ENCODE results near the gene ZFYVE27.
A peak's percentile ranks its signal among the peaks of the same experiment; 100 is the strongest.
"Not testable (repeated sequence)": the region's sequence is repeated elsewhere in the genome, so short reads cannot be mapped to it uniquely, and the experiment has no call there.

Gene ZFYVE27

GRCh38 chr10:97736902-97737769 lies at the start of gene ZFYVE27:
Gene ZFYVE27 (plus strand): TSS chr10:97737128. CDS start chr10:97738478, 1,350 bp downstream.
- DNase-seq (ENCODE audit: low read depth): peak; percentile 57

GRCh38 chr10:97687785-97688781 lies 48.8 kb upstream of the ZFYVE27 start:
- DNase-seq (ENCODE audit: low read depth): no peak

GRCh38 chr10:97689559-97690020 lies 47.3 kb upstream of the ZFYVE27 start:
- DNase-seq (ENCODE audit: low read depth): peak; percentile 90

- DNase-seq (ENCODE audit: low read depth): no peak
These were observed 46.8 kb upstream of the ZFYVE27 start for GRCh38 chr10:97690133-97690532.

- not testable (repeated sequence) for DNase-seq (ENCODE audit: low read depth)
These were observed 38.8 kb upstream of the ZFYVE27 start for GRCh38 chr10:97698072-97698655.

GRCh38 chr10:97701438-97702069 lies 35.4 kb upstream of the ZFYVE27 start:
- DNase-seq (ENCODE audit: low read depth): no peak

GRCh38 chr10:97703398-97704067 lies 33.4 kb upstream of the ZFYVE27 start:
- no peak for DNase-seq (ENCODE audit: low read depth)

- no peak for DNase-seq (ENCODE audit: low read depth)
These were observed 32.6 kb upstream of the ZFYVE27 start for GRCh38 chr10:97704341-97704740.

GRCh38 chr10:97705006-97705670 lies 31.8 kb upstream of the ZFYVE27 start:
- DNase-seq (ENCODE audit: low read depth): no peak

GRCh38 chr10:97707134-97707861 lies 29.6 kb upstream of the ZFYVE27 start:
- DNase-seq (ENCODE audit: low read depth): no peak

- DNase-seq (ENCODE audit: low read depth): no peak
These were observed 28.8 kb upstream of the ZFYVE27 start for GRCh38 chr10:97708167-97708566.

- DNase-seq (ENCODE audit: low read depth): no peak
These were observed 27.7 kb upstream of the ZFYVE27 start for GRCh38 chr10:97708976-97709946.

- DNase-seq (ENCODE audit: low read depth): no peak
These were observed 25.0 kb upstream of the ZFYVE27 start for GRCh38 chr10:97711640-97712572.

GRCh38 chr10:97713339-97713825 lies 23.5 kb upstream of the ZFYVE27 start, which contains the start of gene MARVELD1:
Gene MARVELD1 (plus strand): TSS chr10:97713730. CDS start chr10:97713877, 147 bp downstream.
- DNase-seq (ENCODE audit: low read depth): no peak

- no peak for DNase-seq (ENCODE audit: low read depth)
These were observed 23.0 kb upstream of the ZFYVE27 start for GRCh38 chr10:97713826-97714400.

- no peak for DNase-seq (ENCODE audit: low read depth)
These were observed 22.3 kb upstream of the ZFYVE27 start for GRCh38 chr10:97714401-97715258.

Measured in HS-27A (cell line).